ENCODE results near the gene GPR6.

- TF ChIP-seq GATA3 (IDR thresholded peaks at IDR 0.05; ENCODE audit: low read depth, low read length) (no peak), GATA2 (IDR thresholded peaks at IDR 0.05; ENCODE audit: low read depth, low read length) (no peak)
These were observed 33.0 kb upstream of the GPR6 start for GRCh38 chr6:109945091-109945490.

Data from SH-SY5Y (cell line).